Measurements from ENCODE around the gene SERAC1.

- TF ChIP-seq CTCF (IDR thresholded peaks at IDR 0.05) (no peak), POLR2A (IDR thresholded peaks at IDR 0.05) (no peak)
Observed at GRCh38 chr6:158158748-158159147, 9.3 kb downstream of the SERAC1 start.
